Measurements from ENCODE around the gene IL17F. TPM values are rescaled to one million over a fixed set of nuclear protein-coding genes. Genes with fewer than 3 reads are reported as not detected.
"Not testable (repeated sequence)": the region's sequence is repeated elsewhere in the genome, so short reads cannot be mapped to it uniquely, and the experiment has no call there.

Gene IL17F
- total RNA-seq, 6 donors from 2014 or later: not detected

GRCh38 chr6:52201493-52201892, 42.8 kb downstream of the IL17F start:
- Histone ChIP-seq H3K27me3 (no peaks in the 10 kb centered on the region), H3K36me3 (no peaks in the 10 kb centered on the region), H3K9me3 (peaks cover 0 to 16% (median 0%) of the 10 kb centered on the region in 4 donors), H3K4me1 (no peaks in the 10 kb centered on the region), H3K4me3 (no peak overlapping the region), H3K27ac (no peak overlapping the region)
- TF ChIP-seq POLR2A (IDR thresholded peaks at IDR 0.05): no peak
- no peak for DNase-seq
- ATAC-seq (ENCODE audit: low FRiP score in 2 of 2): no peak

GRCh38 chr6:52201046-52201445, 43.3 kb downstream of the IL17F start:
- H3K36me3 ChIP-seq: no peaks in the 10 kb centered on the region
- peaks cover 0 to 16% (median 0%) of the 10 kb centered on the region in 4 donors for H3K9me3 ChIP-seq
- ATAC-seq (ENCODE audit: low FRiP score in 2 of 2) (no peak), DNase-seq (no peak)
- TF ChIP-seq CTCF (IDR thresholded peaks at IDR 0.05): no peak
- no peak for TF ChIP-seq POLR2A (IDR thresholded peaks at IDR 0.05)
- no peak for TF ChIP-seq POLR2AphosphoS5 (IDR thresholded peaks at IDR 0.05)
- no peak for TF ChIP-seq EP300 (IDR thresholded peaks at IDR 0.05)
- H3K27ac ChIP-seq: no peak overlapping the region
- H3K27me3 ChIP-seq: no peaks in the 10 kb centered on the region
- no peaks in the 10 kb centered on the region for H3K4me1 ChIP-seq
- no peak overlapping the region for H3K4me3 ChIP-seq
- 0 to 81% methylated on average over 1 of the region's 1 CpG for WGBS, 2 donors

GRCh38 chr6:52200088-52200487, 44.2 kb downstream of the IL17F start:
- DNase-seq; H3K27ac ChIP-seq; H3K36me3 ChIP-seq; ATAC-seq (ENCODE audit: low FRiP score in 2 of 2); H3K4me1 ChIP-seq; H3K4me3 ChIP-seq; H3K27me3 ChIP-seq: not testable (repeated sequence)
- WGBS, 2 donors: 44 to 66% methylated on average over 5 of the region's 5 CpGs
- H3K9me3 ChIP-seq: peaks cover 0 to 16% (median 0%) of the 10 kb centered on the region in 4 donors

- Histone ChIP-seq H3K4me3 (no peak overlapping the region), H3K36me3 (no peaks in the 10 kb centered on the region), H3K4me1 (no peaks in the 10 kb centered on the region), H3K27ac (no peak overlapping the region), H3K9me3 (peaks cover 0 to 16% (median 0%) of the 10 kb centered on the region in 4 donors), H3K27me3 (no peaks in the 10 kb centered on the region)
- TF ChIP-seq EP300 (IDR thresholded peaks at IDR 0.05) (no peak), CTCF (IDR thresholded peaks at IDR 0.05) (no peak), POLR2A (IDR thresholded peaks at IDR 0.05) (no peak), POLR2AphosphoS5 (IDR thresholded peaks at IDR 0.05) (no peak)
- no peak for ATAC-seq (ENCODE audit: low FRiP score in 2 of 2)
- WGBS, 2 donors: 38 to 49% methylated on average over 2 of the region's 2 CpGs
- DNase-seq: no peak
These were observed 48.4 kb downstream of the IL17F start for GRCh38 chr6:52195886-52196285.

GRCh38 chr6:52191824-52192223, 52.5 kb downstream of the IL17F start:
- H3K27me3 ChIP-seq: no peaks in the 10 kb centered on the region
- ATAC-seq (ENCODE audit: low FRiP score in 2 of 2) (no peak), DNase-seq (no peak)
- no peak overlapping the region for H3K27ac ChIP-seq
- no peaks in the 10 kb centered on the region for H3K4me1 ChIP-seq
- no peaks in the 10 kb centered on the region for H3K36me3 ChIP-seq
- 61 to 77% methylated on average over 3 of the region's 3 CpGs for WGBS, 2 donors
- TF ChIP-seq POLR2A (IDR thresholded peaks at IDR 0.05): no peak
- no peak for TF ChIP-seq CTCF (IDR thresholded peaks at IDR 0.05)
- TF ChIP-seq EP300 (IDR thresholded peaks at IDR 0.05): no peak
- no peak for TF ChIP-seq POLR2AphosphoS5 (IDR thresholded peaks at IDR 0.05)
- no peak overlapping the region for H3K4me3 ChIP-seq
- no peaks in the 10 kb centered on the region for H3K9me3 ChIP-seq

- Histone ChIP-seq H3K27ac (no peak overlapping the region), H3K4me1 (no peaks in the 10 kb centered on the region), H3K27me3 (no peaks in the 10 kb centered on the region), H3K4me3 (no peak overlapping the region), H3K9me3 (no peaks in the 10 kb centered on the region), H3K36me3 (no peaks in the 10 kb centered on the region)
- no peak for ATAC-seq (ENCODE audit: low FRiP score in 2 of 2)
- TF ChIP-seq CTCF (IDR thresholded peaks at IDR 0.05): no peak
- TF ChIP-seq POLR2A (IDR thresholded peaks at IDR 0.05): no peak
- no peak for TF ChIP-seq POLR2AphosphoS5 (IDR thresholded peaks at IDR 0.05)
- TF ChIP-seq EP300 (IDR thresholded peaks at IDR 0.05): no peak
- DNase-seq: no peak
- WGBS, 2 donors: 68 to 87% methylated on average over 3 of the region's 3 CpGs
These were observed 53.9 kb downstream of the IL17F start for GRCh38 chr6:52190409-52190808.
